Esophagus squamous epithelium (tissue), 5 donors: Measurements from ENCODE around the gene AKNA. TPM values are rescaled to one million over a fixed set of nuclear protein-coding genes. Genes with fewer than 3 reads are reported as not detected.

Experiments used
- DNase-seq: peaks from one replicate; lab custom pipeline; 2025; lab: John Stamatoyannopoulos, UW
- H3K27ac ChIP-seq, 4 donors: fragments of 200-600 bp; sonication (generic); one replicate each; pipeline ENCODE4 v1.5.1; 2016 to 2019; ENCODE audit warnings: mild to moderate bottlenecking in 1 of 4
- H3K27me3 ChIP-seq, 4 donors: fragments of 200-600 bp; sonication (generic); 1 replicate in 3 of 4; 2 replicates in 1 of 4; pipeline versions ENCODE4 v1.5.1 to v1.6.0; 2017 to 2021; ENCODE audit warnings: antibody characterized with exemption in 1 of 4
- H3K36me3 ChIP-seq, 3 donors: fragments of 200-600 bp; sonication (generic); one replicate each; pipeline ENCODE4 v1.5.1; 2016 to 2019
- H3K4me1 ChIP-seq, 3 donors: fragments of 200-600 bp; sonication (generic); one replicate each; pipeline ENCODE4 v1.5.1; 2017 to 2019
- H3K4me3 ChIP-seq, 4 donors: fragments of 200-600 bp; sonication (generic); 1 replicate in 3 of 4; 2 replicates in 1 of 4; pipeline ENCODE4 v1.5.1; 2016 to 2019; ENCODE audit warnings: mild to moderate bottlenecking in 2 of 4, moderate library complexity in 1 of 4
- H3K9me3 ChIP-seq, 3 donors: fragments of 200-600 bp; sonication (generic); one replicate each; pipeline ENCODE4 v1.5.1; 2016 to 2019
- POLR2A ChIP-seq, 4 donors: fragments of 450-650 bp; IDR thresholded peaks; one replicate each; pipeline ENCODE4 v1.6.1; 2017; ENCODE audit warnings: antibody characterized with exemption in 4 of 4, mild to moderate bottlenecking in 4 of 4, moderate library complexity in 3 of 4
- WGBS, 2 donors: methylation state at CpG; one replicate each; pipeline ENCODE4 v1.1.5; 2018; 5-methylcytosine and 5-hydroxymethylcytosine counted together
- intact Hi-C: fragments of 100-400 bp; cut with DNase I; formaldehyde crosslinking; loops from one replicate; pipeline ENCODE4 v1.15.0; 2022
- total RNA-seq, 4 donors: library from RNA; depleted of rRNA; stranded (reverse); fragments of >200 nt; gene quantifications; one replicate each; pipeline ENCODE4 v1.1.0, GENCODE V29; 2016
- TF ChIP-seq, protein P1 (sequence below), 6 experiments: fragments of 450-650 bp in 4 of 6; fragments of 200-600 bp in 2 of 6; sonication (generic) in 2 of 6; IDR thresholded peaks; one replicate each; pipeline ENCODE4 v1.5.1; 2016 to 2019; ENCODE audit warnings: antibody characterized with exemption in 6 of 6, mild to moderate bottlenecking in 4 of 6, moderate library complexity in 4 of 6
- donor health status: DM: yes; HTN: yes; CAD: no.

The AKNA gene
- total RNA-seq, 4 donors from 2014 or later, result 6.1 to 25.0 (median 7.6) TPM

GRCh38 chr9:114394523-114395333 is 6.9 kb upstream of the AKNA start:
- no peaks in the 10 kb centered on the region for H3K36me3 ChIP-seq
- H3K27ac ChIP-seq, result peak overlapping the region in 3 of 4 donors; percentile 59 to 76 (median 74)
- H3K9me3 ChIP-seq, result no peaks in the 10 kb centered on the region
- intact Hi-C loops, result no loop called here
- H3K4me1 ChIP-seq, result peaks cover 13 to 96% (median 53%) of the 10 kb centered on the region in 3 donors
- peak overlapping the region in 1 of 4 donors; percentile 7 for H3K4me3 ChIP-seq
- no peaks in the 10 kb centered on the region for H3K27me3 ChIP-seq
- TF ChIP-seq, protein P1, sequence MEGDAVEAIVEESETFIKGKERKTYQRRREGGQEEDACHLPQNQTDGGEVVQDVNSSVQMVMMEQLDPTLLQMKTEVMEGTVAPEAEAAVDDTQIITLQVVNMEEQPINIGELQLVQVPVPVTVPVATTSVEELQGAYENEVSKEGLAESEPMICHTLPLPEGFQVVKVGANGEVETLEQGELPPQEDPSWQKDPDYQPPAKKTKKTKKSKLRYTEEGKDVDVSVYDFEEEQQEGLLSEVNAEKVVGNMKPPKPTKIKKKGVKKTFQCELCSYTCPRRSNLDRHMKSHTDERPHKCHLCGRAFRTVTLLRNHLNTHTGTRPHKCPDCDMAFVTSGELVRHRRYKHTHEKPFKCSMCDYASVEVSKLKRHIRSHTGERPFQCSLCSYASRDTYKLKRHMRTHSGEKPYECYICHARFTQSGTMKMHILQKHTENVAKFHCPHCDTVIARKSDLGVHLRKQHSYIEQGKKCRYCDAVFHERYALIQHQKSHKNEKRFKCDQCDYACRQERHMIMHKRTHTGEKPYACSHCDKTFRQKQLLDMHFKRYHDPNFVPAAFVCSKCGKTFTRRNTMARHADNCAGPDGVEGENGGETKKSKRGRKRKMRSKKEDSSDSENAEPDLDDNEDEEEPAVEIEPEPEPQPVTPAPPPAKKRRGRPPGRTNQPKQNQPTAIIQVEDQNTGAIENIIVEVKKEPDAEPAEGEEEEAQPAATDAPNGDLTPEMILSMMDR (IDR thresholded peaks at IDR 0.05), result no peak
- no peak for TF ChIP-seq POLR2A (IDR thresholded peaks at IDR 0.05)
- 41 to 73% methylated on average over 6 of the region's 7 CpGs for WGBS, 2 donors
- DNase-seq, result no peak

GRCh38 chr9:114392749-114393112 is 4.9 kb upstream of the AKNA start:
- H3K4me1 ChIP-seq, result peaks cover 20 to 96% (median 68%) of the 10 kb centered on the region in 3 donors
- intact Hi-C loops, result no loop called here
- H3K27ac ChIP-seq, result peak overlapping the region in 3 of 4 donors; percentile 47 to 76 (median 66)
- H3K27me3 ChIP-seq, result no peaks in the 10 kb centered on the region
- no peaks in the 10 kb centered on the region for H3K36me3 ChIP-seq
- TF ChIP-seq, protein P1 (IDR thresholded peaks at IDR 0.05), result no peak
- no peak for TF ChIP-seq POLR2A (IDR thresholded peaks at IDR 0.05)
- H3K9me3 ChIP-seq, result no peaks in the 10 kb centered on the region
- WGBS, 2 donors, result 21 to 47% methylated on average over 3 of the region's 3 CpGs
- no peak overlapping the region for H3K4me3 ChIP-seq
- no peak for DNase-seq

- no peak for TF ChIP-seq POLR2A (IDR thresholded peaks at IDR 0.05)
- TF ChIP-seq, protein P1 (IDR thresholded peaks at IDR 0.05), result no peak
These were observed 3.2 kb upstream of the AKNA start for GRCh38 chr9:114390952-114391351.

DNA sequence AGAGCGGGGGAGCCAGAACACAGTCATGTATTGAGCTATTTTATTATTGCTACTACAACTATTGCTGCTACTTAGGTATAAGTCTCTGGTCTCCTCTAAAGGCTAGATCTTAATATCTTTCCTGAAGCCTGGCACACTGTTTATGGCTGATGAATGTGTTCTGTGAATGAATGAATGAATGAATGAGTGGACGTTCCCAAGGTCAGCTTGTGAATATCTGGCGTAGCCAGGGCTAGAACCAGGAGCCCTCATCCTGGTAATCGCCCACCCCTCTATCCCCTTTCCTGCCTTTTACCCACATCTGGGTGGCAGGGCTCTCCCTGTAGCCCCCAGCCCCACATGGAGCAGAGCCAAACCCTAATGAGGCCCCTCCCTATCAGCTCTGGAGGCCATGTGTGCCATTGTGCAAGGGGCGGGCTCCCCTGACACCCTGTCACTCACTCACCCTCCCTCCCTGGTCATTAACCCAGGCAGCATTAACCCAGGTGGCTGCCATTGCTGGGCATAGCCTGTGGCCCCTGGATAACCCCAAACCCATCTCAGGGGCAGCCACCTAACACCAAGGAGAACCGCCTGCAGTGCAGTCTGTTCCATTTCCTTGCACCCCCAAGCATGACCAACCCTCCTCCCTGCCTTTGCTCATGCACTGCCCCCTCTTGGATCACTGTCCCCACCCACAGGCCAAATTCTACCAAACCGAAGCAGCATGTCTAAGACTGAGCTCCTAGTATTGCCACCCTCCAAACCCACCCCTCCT is 2.0 kb upstream of the AKNA start:
- H3K4me1 ChIP-seq, result peaks cover 24 to 93% (median 61%) of the 10 kb centered on the region in 3 donors

More at GRCh38 chr9:114390952-114391351, 3.2 kb upstream of the AKNA start:
- DNase-seq, result no peak
- Histone ChIP-seq H3K4me3 (no peak overlapping the region), H3K36me3 (no peaks in the 10 kb centered on the region), H3K4me1 (peaks cover 17 to 93% (median 62%) of the 10 kb centered on the region in 3 donors), H3K27me3 (no peaks in the 10 kb centered on the region), H3K27ac (peak overlapping the region in 2 of 4 donors; percentile 88 to 95), H3K9me3 (no peaks in the 10 kb centered on the region)
- WGBS, 2 donors, result 88 to 90% methylated on average over 2 of the region's 2 CpGs
- intact Hi-C loops, result no loop called here

More for the DNA sequence above, 2.0 kb upstream of the AKNA start:
- no peaks in the 10 kb centered on the region for H3K27me3 ChIP-seq
- no peaks in the 10 kb centered on the region for H3K36me3 ChIP-seq
- intact Hi-C loops, result no loop called here
- no peak for TF ChIP-seq POLR2A (IDR thresholded peaks at IDR 0.05)
- TF ChIP-seq, protein P1 (IDR thresholded peaks at IDR 0.05), result no peak
- 69 to 83% methylated on average over 6 to 7 of the region's 7 CpGs for WGBS, 2 donors
- no peaks in the 10 kb centered on the region for H3K9me3 ChIP-seq
- DNase-seq, result no peak
- peak overlapping the region in 3 of 4 donors; percentile 88 to 95 (median 92) for H3K27ac ChIP-seq
- no peak overlapping the region for H3K4me3 ChIP-seq
